M059J (cell line): ENCODE measurements around the gene EXOC4. TPM values are rescaled to one million over a fixed set of nuclear protein-coding genes. Genes with fewer than 3 reads are reported as not detected.
A peak's percentile ranks its signal among the peaks of the same experiment; 100 is the strongest.

Experiments used
- DNase-seq: peaks from one replicate; pipeline ENCODE4 v3.0.0-alpha.2; 2012; ENCODE audit warnings: low read depth
- total RNA-seq: library from RNA; depleted of rRNA; stranded (reverse); fragments of >200 nt; shearing (Covaris generic); gene quantifications from 2 replicates; pipeline ENCODE4 v1.2.3, GENCODE V29; 2014

EXOC4 gene
- total RNA-seq, 1 experiment from 2014 or later: 70.5 TPM

DNA sequence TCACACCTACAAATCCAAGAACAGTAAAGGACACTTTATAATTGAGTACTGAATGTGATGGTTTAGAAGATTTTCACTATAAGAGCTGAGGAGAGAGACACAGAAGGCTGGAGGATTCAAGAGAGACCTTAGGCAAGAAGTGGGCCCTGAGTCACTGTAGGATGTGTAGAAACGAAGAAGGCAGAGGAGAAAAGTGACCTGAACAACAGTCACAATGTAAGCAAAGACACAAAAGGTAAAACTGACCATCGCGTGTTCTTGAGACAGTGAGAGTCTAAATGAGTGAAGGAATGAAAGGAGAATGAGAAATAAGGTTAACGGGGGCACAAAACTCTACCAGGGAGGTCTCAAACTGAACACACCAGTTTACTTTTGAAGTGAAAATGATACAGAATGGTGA is 576.0 kb downstream of the EXOC4 start:
- peak; percentile 31 for DNase-seq

DNA sequence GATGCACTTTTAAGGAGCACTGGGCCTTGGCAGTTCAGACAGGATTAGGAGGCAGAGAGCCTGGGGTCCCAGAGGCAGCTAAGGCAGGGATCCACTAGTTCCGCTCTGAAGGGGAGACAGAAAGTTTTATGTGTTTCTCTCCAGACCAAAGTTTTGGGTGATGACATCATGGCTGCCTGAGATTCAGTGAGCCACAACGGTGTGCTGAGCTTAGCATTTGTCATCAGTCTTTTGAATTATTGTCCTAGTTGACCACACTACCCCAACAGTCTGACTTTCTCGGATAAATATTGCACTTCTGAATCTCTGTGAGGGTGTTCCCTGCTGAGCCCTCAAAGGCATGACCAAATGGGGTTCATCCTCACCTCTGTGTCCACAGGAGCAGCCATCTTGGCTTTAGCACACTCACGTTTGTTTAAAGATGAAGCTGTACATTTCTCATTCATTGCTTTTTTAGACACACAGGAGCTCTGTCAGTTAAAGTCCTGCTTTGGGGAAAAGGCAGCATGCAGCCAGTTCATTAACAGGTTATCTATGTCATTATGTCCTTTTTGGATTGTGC is 576.5 kb downstream of the EXOC4 start:
- DNase-seq: peak; percentile 89

DNA sequence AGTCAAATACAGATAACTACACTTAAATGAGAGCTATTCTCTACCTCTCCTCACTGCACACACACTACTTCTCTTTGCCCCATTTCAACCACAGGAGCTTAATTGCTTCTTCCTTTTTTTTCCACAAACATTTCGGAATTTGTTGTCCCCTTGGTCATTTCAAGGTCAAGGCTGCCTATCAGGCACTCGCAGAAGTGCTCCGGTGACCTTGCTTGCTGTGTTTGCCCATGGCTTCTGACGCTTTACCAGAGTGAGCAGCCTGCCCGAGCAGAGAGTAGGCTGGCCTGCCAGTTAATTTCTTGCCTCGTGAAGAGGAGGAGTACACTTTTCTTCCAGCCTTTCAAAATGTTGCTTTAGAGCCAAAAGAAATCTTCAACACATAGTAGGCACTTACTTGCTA is 577.2 kb downstream of the EXOC4 start:
- DNase-seq: no peak

DNA sequence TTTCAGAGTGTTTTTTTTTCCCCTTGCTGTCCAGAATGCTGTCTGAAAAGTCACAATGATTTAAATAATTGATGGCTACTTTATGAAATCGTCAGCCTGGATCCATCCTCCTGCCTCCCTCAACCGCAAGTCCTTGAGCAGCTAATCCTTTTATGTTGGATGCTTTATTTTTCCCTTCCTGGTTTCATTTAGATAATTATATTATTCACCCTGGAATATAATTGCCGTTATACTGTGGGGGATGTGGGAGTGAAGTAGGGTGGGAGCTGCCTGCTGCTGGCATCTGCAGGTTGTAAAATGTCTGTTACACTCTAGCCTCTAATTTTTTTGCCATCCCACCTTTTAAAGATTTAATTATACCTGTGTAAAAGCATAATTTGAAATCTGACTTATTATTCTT is 583.8 kb downstream of the EXOC4 start:
- no peak for DNase-seq

- DNase-seq: no peak
Measured at GRCh38 chr7:133837224-133837623, 584.3 kb downstream of the EXOC4 start.

DNA sequence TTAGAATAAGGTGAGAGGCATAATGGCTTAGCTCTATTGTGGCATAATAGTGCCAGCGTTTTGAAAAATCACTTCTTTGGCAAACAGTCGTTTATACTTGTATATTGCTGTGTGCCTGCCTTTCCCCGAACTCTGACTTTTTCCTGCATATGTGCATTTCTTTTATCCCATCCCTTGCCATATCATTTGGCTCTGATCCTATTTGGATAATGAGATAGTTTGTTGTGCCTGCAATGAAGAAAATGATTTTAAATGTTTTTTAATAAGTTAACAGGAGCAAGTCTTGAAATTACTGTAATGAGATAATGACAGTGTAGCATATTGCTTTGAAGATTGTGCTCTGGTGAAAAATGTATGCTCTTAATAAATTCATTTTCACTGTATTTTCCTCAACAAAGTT is 586.2 kb downstream of the EXOC4 start:
- DNase-seq: no peak

DNA sequence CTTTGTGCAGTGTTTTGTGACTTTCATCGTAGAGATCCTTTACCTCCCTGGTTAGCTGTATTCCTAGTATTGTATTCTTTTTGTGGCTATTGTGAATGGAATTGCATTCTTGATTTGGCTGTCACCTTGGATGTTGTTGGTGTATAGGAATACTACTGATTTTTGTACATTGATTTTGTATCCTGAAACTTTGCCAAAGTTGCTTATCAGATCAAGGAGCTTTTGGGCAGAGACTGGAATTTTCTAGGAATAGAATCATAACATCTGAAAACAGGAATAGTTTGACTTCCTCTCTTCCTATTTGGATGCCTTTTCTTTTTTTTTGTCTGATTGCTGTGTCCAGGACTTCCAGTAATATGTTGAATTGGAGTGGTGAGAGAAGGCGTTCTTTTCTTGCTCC is 590.5 kb downstream of the EXOC4 start:
- no peak for DNase-seq

DNA sequence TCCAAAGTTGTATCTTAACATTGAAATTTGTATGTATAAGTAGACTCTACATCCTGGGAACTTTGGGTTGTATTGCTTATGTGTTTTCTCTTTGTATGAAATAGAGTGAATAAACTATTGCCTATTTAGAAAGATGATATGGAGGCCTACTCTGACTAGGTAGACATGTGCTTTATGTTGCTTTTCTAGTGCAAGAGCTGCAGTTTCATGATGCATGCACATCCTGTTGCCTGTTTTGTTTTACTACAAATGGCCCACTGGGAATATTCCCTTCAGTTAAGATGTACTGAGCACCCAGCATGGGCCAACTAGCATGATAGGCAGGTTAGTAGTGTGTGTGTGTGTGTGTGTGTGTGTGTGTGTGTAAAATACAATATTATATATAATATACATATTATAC is 592.1 kb downstream of the EXOC4 start:
- no peak for DNase-seq

GRCh38 chr7:133846203-133846945 is 593.5 kb downstream of the EXOC4 start:
- no peak for DNase-seq

DNA sequence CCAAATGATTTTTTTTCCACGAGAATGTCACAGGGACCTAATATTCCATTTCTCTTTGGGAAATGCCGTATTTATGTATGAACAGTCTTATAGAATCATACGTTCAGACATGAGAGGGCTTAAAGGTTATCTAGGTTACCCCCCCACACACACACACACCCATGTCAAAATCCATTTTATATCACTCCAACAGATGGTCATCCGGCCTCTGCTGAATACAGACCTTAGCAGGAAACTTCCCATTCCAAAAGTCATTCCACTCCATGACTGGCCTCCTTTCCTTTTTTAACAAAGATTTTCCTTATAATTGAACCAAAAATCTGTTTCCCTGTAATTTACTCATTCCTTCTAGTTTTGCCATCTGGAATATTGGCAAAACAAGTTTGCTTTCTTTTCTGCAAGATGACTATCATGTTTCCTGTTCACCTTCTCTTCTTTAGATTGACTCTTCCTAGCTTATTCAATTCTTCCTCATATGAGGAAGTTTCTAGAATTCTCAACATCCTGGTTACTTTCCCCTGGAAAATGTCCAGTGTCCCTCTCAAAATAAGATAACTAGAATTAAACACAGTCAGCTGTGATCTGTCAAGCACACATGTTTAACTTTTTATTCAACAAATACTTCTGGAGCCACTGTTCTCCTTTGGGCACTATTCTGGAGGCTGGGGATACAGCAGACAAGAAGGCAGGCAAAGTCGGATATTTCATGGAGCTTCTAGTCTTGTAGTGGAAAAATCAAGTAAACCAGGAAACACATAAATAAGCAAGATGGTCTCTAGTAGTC is 597.8 kb downstream of the EXOC4 start:
- no peak for DNase-seq

DNA sequence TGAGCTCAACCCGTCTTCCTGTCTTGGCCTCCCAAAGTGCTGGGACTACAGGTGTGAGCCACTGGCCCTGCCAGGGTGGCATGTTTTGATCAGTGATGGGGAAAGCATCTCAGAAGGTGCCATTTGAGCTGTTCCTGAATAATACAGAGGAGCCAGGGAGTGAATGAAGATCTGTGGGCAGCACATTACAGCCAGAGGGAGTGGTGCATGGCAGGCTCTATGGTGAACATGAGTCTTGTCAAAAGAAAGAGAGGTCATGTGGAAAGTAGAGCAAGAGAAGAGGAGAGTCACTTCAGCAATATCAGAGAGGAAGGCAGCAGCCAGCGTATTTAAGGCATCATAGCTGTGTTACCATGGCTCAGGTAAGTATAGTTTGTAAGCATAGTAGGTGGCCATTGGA is 598.5 kb downstream of the EXOC4 start:
- DNase-seq: no peak

DNA sequence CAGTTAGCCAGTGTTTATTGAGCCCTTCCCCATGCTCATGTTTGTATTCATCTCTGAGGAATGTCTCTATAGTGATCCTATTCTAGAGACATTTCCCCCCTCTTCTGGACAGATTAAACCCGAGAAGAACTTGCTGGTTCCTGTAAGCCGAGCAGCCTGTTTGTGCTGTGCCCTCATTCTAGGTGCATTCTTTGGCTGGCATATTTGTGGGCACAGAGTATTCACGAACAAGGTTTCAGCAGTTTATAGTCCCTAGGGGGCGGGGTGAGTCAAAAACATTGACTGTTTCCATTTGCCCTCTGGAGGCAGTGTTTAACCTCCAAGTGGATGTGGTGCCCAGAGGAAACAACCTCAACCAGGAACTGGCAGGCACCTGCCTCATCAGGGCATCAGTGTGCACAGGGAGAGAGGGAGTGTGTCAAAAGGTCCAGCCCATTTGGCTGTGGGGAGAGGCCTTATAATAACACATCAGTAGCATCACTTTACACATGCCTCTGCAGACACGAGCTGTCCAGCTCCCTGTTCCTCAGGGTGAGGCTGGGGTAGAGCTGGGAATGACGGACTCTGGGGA is 600.9 kb downstream of the EXOC4 start:
- peak; percentile 99 for DNase-seq

GRCh38 chr7:133854739-133855138 is 601.9 kb downstream of the EXOC4 start:
- DNase-seq: peak; percentile 57

DNA sequence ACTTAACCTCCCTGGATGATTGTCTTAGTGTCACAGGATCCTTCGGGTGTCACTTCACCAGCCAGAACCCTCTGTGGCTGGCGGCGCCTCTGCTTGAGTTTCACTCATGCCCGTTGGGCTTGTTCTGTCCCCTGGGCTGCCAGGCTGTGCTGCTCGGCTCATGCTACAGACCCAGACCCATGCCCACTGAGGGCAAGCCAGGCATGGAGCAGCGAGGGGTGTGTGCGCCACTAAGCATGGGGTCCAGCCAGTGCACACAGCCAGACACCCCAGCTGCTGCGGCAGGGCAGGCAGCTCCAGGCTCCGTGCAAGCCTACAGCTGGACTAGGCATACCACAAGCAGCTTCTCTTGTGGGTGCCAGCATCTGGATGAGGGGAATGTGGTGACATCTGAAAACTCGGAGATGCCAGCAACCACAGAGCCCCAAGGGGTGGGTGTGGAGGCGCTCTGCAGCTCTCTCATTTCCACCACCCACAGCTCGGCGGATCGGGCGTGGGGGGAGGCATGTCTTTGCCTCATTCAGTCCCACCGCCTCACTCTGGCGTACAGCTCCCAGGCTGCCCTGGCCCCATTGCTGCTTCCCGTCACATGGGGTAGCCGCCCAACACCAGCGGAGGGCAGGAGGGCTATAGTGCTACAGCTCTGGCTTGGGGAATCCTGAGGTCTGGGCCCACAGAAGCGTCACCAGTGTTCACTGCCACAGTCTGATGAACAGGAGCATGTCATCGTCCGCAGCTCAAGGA is 604.7 kb downstream of the EXOC4 start:
- DNase-seq: no peak

DNA sequence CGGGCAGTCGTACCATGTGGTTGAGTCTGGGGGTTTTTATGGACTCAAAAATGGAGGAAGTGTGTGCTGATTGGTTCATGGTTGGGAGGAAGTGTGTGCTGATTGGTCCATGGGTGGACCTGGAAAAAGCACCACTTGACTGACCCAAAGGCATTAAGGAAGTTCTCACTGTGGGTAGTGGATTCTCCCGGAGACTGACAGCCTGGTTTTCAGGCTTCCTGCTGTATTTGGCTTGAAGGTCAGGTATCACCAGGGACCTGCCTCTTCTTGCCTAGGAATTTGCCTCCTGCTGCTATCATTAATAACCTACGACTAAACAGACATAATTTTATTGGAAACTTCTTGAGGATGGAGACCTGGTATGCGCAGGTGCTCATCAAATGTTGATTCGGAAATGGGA is 605.4 kb downstream of the EXOC4 start:
- DNase-seq: no peak

DNA sequence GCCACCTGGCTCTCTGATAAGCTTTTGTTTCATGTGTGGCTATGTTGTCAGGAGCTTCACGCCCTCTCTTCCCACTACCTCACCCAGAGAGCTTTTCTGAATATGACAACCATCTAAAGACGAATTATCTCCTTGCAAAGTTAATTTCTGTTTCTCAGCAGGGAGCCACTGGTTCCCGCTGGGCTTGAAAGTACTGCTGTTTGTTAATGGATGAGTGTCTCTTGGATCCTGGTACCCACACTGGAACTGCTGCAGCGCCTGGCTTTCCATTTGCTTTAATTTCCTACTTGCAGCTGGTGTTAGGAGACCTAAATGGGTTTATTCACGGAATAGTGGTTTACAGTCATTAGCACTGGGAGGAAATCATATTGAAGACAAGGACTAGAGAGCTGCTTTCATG is 606.4 kb downstream of the EXOC4 start:
- no peak for DNase-seq

- no peak for DNase-seq
Measured at GRCh38 chr7:133859871-133860450, 607.1 kb downstream of the EXOC4 start.

DNA sequence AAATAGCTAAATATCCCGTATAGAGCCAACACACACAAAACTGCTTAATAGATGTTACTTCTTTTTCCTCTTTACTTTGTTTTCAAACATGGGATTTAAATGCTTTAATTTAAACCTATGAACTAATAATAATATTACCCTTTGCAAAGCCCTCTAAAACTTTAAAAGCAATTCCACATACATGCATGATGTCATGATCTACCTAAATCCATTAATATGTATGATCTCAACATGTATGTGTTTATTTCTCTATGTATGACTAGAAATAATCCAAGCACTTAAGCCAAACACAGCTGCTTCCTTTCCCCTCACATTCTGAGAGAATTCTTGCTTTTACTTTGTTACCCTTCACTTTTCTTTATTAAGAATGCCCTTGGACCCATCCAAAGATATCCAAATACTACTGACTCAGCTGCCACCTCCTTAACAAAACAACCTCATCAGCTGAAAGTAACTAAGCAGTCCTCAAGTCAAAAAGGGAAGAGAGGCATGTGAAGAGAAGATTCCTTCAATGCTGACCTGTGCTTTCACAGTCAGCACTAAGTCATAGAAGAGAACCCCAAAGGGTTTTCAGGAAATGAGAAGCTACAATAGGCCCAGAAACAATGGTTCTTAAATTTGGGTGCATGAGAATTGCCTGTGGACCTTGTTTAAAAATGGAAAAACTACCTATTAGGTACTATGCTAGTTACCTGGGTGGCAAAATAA is 607.9 kb downstream of the EXOC4 start:
- DNase-seq: no peak

DNA sequence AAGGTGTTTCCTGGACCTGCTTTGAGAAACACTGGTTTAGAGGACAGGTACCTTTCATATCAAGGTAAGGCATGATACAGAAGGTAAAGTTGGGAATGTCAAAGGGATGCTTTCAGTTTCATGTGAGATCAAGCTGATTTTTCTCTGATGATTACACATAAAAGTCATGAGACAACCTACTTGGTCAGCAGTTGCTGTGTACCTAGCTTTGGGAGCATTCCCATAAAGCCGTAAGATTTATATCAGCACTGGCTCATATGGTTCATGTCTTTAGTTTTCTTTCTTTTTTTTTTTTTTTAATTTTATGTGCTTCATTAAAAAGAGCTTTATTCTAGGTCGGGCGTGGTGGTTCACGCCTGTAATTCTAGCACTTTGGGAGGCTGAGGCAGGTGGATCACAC is 609.0 kb downstream of the EXOC4 start:
- DNase-seq: peak; percentile 39

DNA sequence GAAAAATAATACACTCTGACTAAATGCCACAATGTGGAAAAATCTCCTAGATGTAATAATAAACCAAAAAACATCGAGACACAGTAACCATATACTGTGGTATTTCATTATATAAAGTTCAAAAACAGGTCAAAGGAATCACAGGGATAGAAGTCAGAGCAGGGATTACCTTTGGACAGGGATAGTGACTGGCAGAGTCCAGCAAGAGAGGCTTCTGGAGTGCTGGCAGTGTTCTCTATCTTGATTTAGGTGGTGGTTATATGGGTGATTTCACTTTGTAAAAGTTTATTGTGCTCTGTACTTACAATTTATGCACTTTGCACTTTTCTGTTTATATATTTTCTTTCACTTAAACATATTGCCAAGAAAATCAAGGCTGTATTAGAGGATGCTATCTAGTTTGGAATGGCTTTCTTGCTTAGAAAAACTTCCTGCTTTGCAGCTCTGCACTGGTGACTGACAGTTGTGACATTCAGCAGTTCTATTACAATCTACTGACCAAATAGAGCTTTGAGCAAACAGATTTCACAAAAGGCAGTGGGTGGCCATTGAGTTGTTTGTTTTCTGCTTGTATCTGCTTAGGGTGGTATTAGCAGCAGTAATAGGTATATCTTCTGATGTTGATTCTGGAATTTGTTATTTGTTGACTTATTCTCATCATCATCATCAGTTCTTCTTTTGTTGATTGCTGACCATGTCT is 610.6 kb downstream of the EXOC4 start:
- DNase-seq: no peak
